Prostate gland (tissue), 2 donors: ENCODE results near the gene OR5D16. TPM values are rescaled to one million over a fixed set of nuclear protein-coding genes. Genes with fewer than 3 reads are reported as not detected.

Source experiments
- DNase-seq: peaks from one replicate; pipeline ENCODE4 v3.0.0-alpha.2; 2019; ENCODE audit warnings: low spot score
- H3K27ac ChIP-seq, 2 donors: fragments of 200-600 bp; sonication (generic); 2 replicates each; pipeline ENCODE4 v1.5.1; 2017 to 2019
- H3K27me3 ChIP-seq: fragments of 200-600 bp; sonication (generic); replicated peaks from 2 replicates; pipeline ENCODE4 v1.5.1; 2019; ENCODE audit not compliant: insufficient read depth
- H3K36me3 ChIP-seq, 2 donors: fragments of 200-600 bp; sonication (generic); 1 replicate in 1 of 2; 2 replicates in 1 of 2; pipeline versions ENCODE4 v1.5.1 to v1.8.1; 2017 to 2019
- H3K4me1 ChIP-seq: fragments of 200-600 bp; sonication (generic); replicated peaks from 2 replicates; pipeline ENCODE4 v1.5.1; 2019
- H3K4me3 ChIP-seq, 2 donors: fragments of 200-600 bp; sonication (generic); 2 replicates each; pipeline ENCODE4 v1.5.1; 2017 to 2019
- H3K9me3 ChIP-seq: fragments of 200-600 bp; sonication (generic); 2 replicates; pipeline ENCODE4 v1.5.1; 2017
- CTCF ChIP-seq, 4 experiments: fragments of 200-600 bp in 2 of 4; fragments of 450-650 bp in 2 of 4; sonication (generic) in 2 of 4; IDR thresholded peaks; 1 replicate in 3 of 4; 2 replicates in 1 of 4; pipeline ENCODE4 v1.5.1; 2016 to 2019; ENCODE audit warnings: antibody characterized with exemption in 4 of 4, mild to moderate bottlenecking in 2 of 4, moderate library complexity in 2 of 4
- POLR2A ChIP-seq: fragments of 450-650 bp; IDR thresholded peaks from one replicate; pipeline ENCODE4 v1.6.1; 2016; ENCODE audit warnings: antibody characterized with exemption, mild to moderate bottlenecking
- POLR2AphosphoS5 ChIP-seq: sonication (generic); formaldehyde crosslinking; IDR thresholded peaks from one replicate; pipeline ENCODE4 v1.6.1; 2017; ENCODE audit warnings: antibody characterized with exemption
- WGBS: methylation state at CpG from one replicate; pipeline ENCODE4 v1.1.5; 2018; 5-methylcytosine and 5-hydroxymethylcytosine counted together
- intact Hi-C: fragments of 100-400 bp; cut with DNase I; formaldehyde crosslinking; loops from one replicate; pipeline ENCODE4 v1.14.2; 2022
- total RNA-seq, 2 donors: library from RNA; depleted of rRNA; stranded (reverse); fragments of >200 nt; gene quantifications; one replicate each; pipeline ENCODE4 v1.1.0, GENCODE V29; 2016

Gene OR5D16
- not detected for total RNA-seq

GRCh38 chr11:55838452-55838851 is at the start of gene OR5D16:
TSS of gene OR5D16 (plus strand) at chr11:55838752. CDS start at chr11:55838752, 0 bp downstream.
- Histone ChIP-seq H3K4me3 (no peak within 1 kb of the TSS), H3K4me1 (no peaks in the 10 kb centered on the region), H3K9me3 (no peaks in the 10 kb centered on the region), H3K36me3 (no peaks in the 10 kb centered on the region), H3K27me3 (no peaks in the 10 kb centered on the region), H3K27ac (no peak within 1 kb of the TSS)
- DNase-seq = no peak
- no peak for TF ChIP-seq POLR2AphosphoS5
- no peak for TF ChIP-seq POLR2A
- no peak for TF ChIP-seq CTCF (IDR thresholded peaks at IDR 0.05)
- intact Hi-C loops = no loop called here
- 31% methylated on average over 3 of the region's 3 CpGs for WGBS

GRCh38 chr11:55791606-55792005 is 46.9 kb upstream of the OR5D16 start:
- TF ChIP-seq POLR2AphosphoS5 = no peak
- no peak for TF ChIP-seq CTCF (IDR thresholded peaks at IDR 0.05)
- TF ChIP-seq POLR2A = no peak
- H3K27ac ChIP-seq = no peak overlapping the region
- H3K9me3 ChIP-seq = no peaks in the 10 kb centered on the region
- WGBS = 96% methylated on average over 1 of the region's 1 CpG
- DNase-seq = no peak
- no peaks in the 10 kb centered on the region for H3K4me1 ChIP-seq
- no peak overlapping the region for H3K4me3 ChIP-seq
- no peaks in the 10 kb centered on the region for H3K27me3 ChIP-seq
- intact Hi-C loops = no loop called here
- no peaks in the 10 kb centered on the region for H3K36me3 ChIP-seq

- H3K27ac ChIP-seq = no peak overlapping the region
- WGBS = 71% methylated on average over 2 of the region's 2 CpGs
- H3K4me3 ChIP-seq = no peak overlapping the region
- intact Hi-C loops = no loop called here
- no peak for DNase-seq
- H3K36me3 ChIP-seq = no peaks in the 10 kb centered on the region
- TF ChIP-seq CTCF (IDR thresholded peaks at IDR 0.05) = no peak
- TF ChIP-seq POLR2A = no peak
- no peak for TF ChIP-seq POLR2AphosphoS5
- no peaks in the 10 kb centered on the region for H3K9me3 ChIP-seq
- H3K27me3 ChIP-seq = no peaks in the 10 kb centered on the region
- no peaks in the 10 kb centered on the region for H3K4me1 ChIP-seq
These were observed 45.2 kb upstream of the OR5D16 start for GRCh38 chr11:55793321-55793720.

DNA sequence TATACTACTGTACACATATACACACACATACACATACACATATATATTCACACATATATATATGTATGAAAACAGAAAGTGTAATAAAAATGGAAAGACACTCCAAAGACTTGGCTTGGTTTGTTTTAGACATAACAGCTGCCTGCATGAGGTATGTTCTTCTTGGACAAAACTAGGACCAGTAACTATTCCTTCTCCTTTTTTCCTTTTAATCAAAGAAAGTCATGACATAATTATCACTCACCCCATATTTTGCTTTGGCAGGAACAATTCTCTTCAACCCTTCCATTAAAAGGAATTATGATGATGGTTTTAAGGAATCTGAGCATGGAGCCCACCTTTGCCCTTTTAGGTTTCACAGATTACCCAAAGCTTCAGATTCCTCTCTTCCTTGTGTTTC is 43.3 kb upstream of the OR5D16 start, which contains the start of gene OR5D14:
OR5D14 (plus strand) TSS at position 301 of the 400 bp plus-strand sequence; CDS start at position 301, 0 bp downstream.
- Histone ChIP-seq H3K4me3 (no peak within 1 kb of the TSS), H3K27ac (no peak within 1 kb of the TSS)
- no peak for TF ChIP-seq POLR2A
- no peak for TF ChIP-seq CTCF (IDR thresholded peaks at IDR 0.05)
- no peak for TF ChIP-seq POLR2AphosphoS5

GRCh38 chr11:55806248-55806647 is 32.3 kb upstream of the OR5D16 start:
- DNase-seq = no peak
- Histone ChIP-seq H3K36me3 (no peaks in the 10 kb centered on the region), H3K4me3 (no peak overlapping the region), H3K27me3 (no peaks in the 10 kb centered on the region), H3K27ac (no peak overlapping the region), H3K9me3 (no peaks in the 10 kb centered on the region), H3K4me1 (no peaks in the 10 kb centered on the region)
- WGBS = 85% methylated on average over 1 of the region's 1 CpG
- intact Hi-C loops = no loop called here
- TF ChIP-seq POLR2AphosphoS5 = no peak
- no peak for TF ChIP-seq POLR2A
- TF ChIP-seq CTCF (IDR thresholded peaks at IDR 0.05) = no peak

More for the DNA sequence above, 43.3 kb upstream of the OR5D16 start, which contains the start of gene OR5D14:
- intact Hi-C loops = no loop called here
- H3K4me1 ChIP-seq = no peaks in the 10 kb centered on the region
- no peak for DNase-seq
- H3K36me3 ChIP-seq = no peaks in the 10 kb centered on the region
- no peaks in the 10 kb centered on the region for H3K27me3 ChIP-seq
- H3K9me3 ChIP-seq = no peaks in the 10 kb centered on the region
